Tibial nerve (tissue), 3 donors: ENCODE results near the gene PELI2.

Experiments used
- CTCF ChIP-seq, 5 experiments: fragments of 200-600 bp in 3 of 5; fragments of 450-650 bp in 2 of 5; sonication (generic) in 3 of 5; IDR thresholded peaks; one replicate each; pipeline ENCODE4 v1.5.1; 2016 to 2019; ENCODE audit warnings: antibody characterized with exemption in 5 of 5, mild to moderate bottlenecking in 3 of 5, moderate library complexity in 2 of 5
- POLR2A ChIP-seq, 2 donors: fragments of 450-650 bp; IDR thresholded peaks; one replicate each; pipeline ENCODE4 v1.6.1; 2017; ENCODE audit warnings: antibody characterized with exemption in 2 of 2, mild to moderate bottlenecking in 2 of 2, moderate library complexity in 2 of 2

DNA sequence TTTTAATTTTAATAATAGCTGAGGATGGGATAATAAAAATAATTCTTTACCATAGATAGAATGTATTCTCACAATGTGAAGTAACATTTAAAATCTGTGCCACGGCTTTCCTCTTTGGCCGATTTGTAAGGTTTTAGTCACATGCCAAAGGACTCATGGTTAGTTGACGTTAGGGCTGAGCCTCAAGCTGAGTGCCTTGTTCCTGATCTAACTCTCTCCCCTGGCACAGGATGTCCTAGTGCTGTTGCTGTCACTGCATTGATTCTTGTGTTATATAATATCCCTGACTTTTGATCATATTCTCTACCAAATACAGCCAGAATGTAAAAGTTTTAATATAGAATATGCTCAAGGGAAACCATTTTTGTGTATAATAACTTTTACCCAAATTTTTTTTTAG is 144.3 kb downstream of the PELI2 start:
- TF ChIP-seq CTCF (IDR thresholded peaks at IDR 0.05), result no peak
- TF ChIP-seq POLR2A (IDR thresholded peaks at IDR 0.05), result no peak
